ENCODE results near the gene SLC15A2. TPM values are rescaled to one million over a fixed set of nuclear protein-coding genes. Genes with fewer than 3 reads are reported as not detected.

SLC15A2 gene
- total RNA-seq, 4 donors from 2014 or later, result 1.9 to 4.9 (median 4.4) TPM

DNA sequence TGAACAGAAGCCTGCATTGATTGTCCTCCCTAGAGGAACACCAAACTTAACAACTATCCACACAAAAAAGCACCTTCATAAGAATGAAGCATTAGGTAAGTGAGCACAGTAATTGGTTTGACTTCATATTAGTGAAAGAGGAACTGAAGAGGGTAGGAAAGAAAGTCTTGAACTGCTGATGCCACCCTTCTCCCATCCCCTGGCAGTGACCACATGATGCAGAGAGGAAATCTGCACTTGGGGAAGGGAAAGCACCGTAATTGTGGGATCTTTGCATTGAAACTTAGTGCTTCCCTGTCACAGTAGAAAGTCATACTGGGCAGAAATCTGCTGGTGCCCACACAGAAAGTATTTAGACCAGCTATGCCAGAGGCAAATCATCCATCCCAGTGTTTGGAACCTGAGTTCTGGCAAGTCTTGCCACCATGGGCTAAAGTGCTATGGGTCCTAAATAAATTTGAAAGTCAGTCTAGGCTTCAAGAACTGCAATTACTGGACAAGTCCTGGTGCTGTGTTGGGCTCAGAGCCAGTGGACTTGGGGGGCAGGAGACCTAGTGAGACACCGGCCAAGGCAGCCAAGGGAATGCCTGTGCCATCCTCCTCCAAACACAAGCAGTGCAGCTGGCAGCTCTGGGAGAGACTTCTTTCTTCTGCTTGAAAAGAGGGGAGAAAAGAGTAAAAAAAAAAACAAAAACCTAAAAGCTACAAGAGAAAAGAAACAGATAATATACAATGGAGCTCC is 63.6 kb downstream of the SLC15A2 start:
- TF ChIP-seq, protein P1, sequence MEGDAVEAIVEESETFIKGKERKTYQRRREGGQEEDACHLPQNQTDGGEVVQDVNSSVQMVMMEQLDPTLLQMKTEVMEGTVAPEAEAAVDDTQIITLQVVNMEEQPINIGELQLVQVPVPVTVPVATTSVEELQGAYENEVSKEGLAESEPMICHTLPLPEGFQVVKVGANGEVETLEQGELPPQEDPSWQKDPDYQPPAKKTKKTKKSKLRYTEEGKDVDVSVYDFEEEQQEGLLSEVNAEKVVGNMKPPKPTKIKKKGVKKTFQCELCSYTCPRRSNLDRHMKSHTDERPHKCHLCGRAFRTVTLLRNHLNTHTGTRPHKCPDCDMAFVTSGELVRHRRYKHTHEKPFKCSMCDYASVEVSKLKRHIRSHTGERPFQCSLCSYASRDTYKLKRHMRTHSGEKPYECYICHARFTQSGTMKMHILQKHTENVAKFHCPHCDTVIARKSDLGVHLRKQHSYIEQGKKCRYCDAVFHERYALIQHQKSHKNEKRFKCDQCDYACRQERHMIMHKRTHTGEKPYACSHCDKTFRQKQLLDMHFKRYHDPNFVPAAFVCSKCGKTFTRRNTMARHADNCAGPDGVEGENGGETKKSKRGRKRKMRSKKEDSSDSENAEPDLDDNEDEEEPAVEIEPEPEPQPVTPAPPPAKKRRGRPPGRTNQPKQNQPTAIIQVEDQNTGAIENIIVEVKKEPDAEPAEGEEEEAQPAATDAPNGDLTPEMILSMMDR (IDR thresholded peaks at IDR 0.05), result no peak
- TF ChIP-seq POLR2A (IDR thresholded peaks at IDR 0.05), result no peak
- intact Hi-C loops (cut with DNase I), result no loop called here
- no peak for DNase-seq
- Histone ChIP-seq H3K36me3 (no peaks in the 10 kb centered on the region), H3K27ac (peak overlapping the region in 1 of 4 donors; percentile 18), H3K27me3 (no peaks in the 10 kb centered on the region), H3K9me3 (no peaks in the 10 kb centered on the region), H3K4me3 (no peak overlapping the region), H3K4me1 (no peaks in the 10 kb centered on the region)
- 75 to 82% methylated on average over 2 of the region's 2 CpGs for WGBS, 2 donors

DNA sequence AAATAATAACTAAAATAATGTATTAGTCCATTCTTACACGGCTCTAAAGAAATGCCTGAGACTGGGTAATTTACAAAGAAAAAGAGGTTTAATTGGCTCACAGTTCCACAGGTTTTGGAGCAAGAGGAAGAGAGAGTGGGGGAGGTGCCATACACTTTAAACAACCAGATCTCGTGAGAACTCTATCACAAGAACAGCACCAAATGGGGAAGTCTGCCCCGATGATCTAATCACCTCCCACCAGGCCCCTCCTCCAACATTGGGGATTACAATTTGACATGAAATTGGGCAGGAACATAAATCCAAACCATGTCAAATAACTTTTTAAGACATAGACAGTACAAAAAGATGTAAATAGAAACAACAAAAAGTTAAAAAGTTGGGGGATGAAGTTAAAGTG is 64.6 kb downstream of the SLC15A2 start:
- no peaks in the 10 kb centered on the region for H3K27me3 ChIP-seq
- no peaks in the 10 kb centered on the region for H3K9me3 ChIP-seq
- no peak overlapping the region for H3K27ac ChIP-seq
- WGBS, 2 donors, result 55 to 67% methylated on average over 3 of the region's 3 CpGs
- intact Hi-C loops (cut with DNase I), result no loop called here
- no peaks in the 10 kb centered on the region for H3K36me3 ChIP-seq
- no peak for TF ChIP-seq POLR2A (IDR thresholded peaks at IDR 0.05)
- TF ChIP-seq, protein P1 (IDR thresholded peaks at IDR 0.05), result no peak
- no peaks in the 10 kb centered on the region for H3K4me1 ChIP-seq
- H3K4me3 ChIP-seq, result no peak overlapping the region
- DNase-seq, result no peak

DNA sequence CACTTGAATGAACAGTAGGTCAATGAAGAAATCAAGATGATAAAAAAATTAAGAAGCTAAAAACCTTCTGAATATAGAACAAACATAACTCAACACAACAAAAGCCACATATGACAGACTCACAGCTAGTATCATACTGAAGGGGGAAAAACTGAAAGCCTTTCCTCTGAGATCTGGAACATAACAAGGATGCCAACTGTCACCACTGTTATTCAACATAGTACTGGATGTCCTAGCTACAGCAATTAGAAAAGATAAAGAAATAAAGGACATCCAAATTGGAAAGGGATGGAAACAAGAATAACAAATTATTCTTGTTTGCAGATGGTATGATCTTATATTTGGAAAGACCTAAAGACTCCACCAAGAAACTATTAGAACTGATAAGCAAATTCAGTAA is 67.1 kb downstream of the SLC15A2 start:
- H3K4me3 ChIP-seq, result no peak overlapping the region
- H3K27me3 ChIP-seq, result no peaks in the 10 kb centered on the region
- no peak overlapping the region for H3K27ac ChIP-seq
- no peak for DNase-seq
- H3K9me3 ChIP-seq, result no peaks in the 10 kb centered on the region
- TF ChIP-seq, protein P1 (IDR thresholded peaks at IDR 0.05), result no peak
- no peak for TF ChIP-seq POLR2A (IDR thresholded peaks at IDR 0.05)
- H3K4me1 ChIP-seq, result no peaks in the 10 kb centered on the region
- H3K36me3 ChIP-seq, result no peaks in the 10 kb centered on the region
- intact Hi-C loops (cut with DNase I), result no loop called here

DNA sequence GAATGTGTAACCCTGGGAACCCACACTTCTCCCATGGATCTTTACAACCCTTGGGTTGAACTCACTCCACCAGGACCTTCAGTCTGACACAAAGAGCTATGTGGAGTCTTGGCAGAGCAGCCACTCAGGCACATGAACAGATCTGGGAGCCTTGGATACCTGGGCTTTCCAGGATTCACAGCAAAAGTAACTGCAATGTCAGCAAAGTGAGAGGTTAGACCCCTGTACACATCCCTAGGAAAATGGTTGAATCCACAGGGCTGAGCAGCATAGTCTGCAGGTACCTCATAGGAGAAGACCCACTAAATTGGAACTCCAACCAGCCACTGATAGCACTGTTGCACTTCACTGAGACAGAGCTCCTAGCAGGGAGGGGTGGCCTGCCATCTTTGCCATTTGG is 68.2 kb downstream of the SLC15A2 start:
- Histone ChIP-seq H3K9me3 (no peaks in the 10 kb centered on the region), H3K4me3 (no peak overlapping the region), H3K27ac (no peak overlapping the region), H3K36me3 (no peaks in the 10 kb centered on the region), H3K27me3 (no peaks in the 10 kb centered on the region), H3K4me1 (no peaks in the 10 kb centered on the region)
- intact Hi-C loops (cut with DNase I), result no loop called here
- no peak for DNase-seq
- TF ChIP-seq POLR2A (IDR thresholded peaks at IDR 0.05), result no peak
- TF ChIP-seq, protein P1 (IDR thresholded peaks at IDR 0.05), result no peak

DNA sequence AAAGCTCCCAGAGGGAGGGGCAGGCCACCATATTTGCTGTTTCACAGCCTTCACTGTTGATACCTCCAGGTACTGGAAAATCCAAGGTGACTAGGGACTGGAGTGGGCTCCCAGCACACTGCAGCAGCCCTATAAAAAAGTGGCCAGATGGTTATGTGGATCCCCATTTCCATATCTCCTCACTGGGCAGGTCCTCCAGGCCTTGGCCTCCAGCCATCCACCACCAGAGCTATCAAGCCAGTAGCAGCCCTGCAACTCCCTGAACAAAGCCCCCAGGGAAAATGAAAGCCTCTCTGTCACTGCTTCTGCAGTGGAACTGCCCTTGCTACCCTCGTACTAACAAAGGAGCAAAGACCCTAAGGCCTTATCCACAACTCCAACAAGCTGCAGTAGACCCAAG is 69.4 kb downstream of the SLC15A2 start:
- H3K27ac ChIP-seq, result no peak overlapping the region
- DNase-seq, result no peak
- no peaks in the 10 kb centered on the region for H3K36me3 ChIP-seq
- no peak for TF ChIP-seq POLR2A (IDR thresholded peaks at IDR 0.05)
- TF ChIP-seq, protein P1 (IDR thresholded peaks at IDR 0.05), result no peak
- no peak overlapping the region for H3K4me3 ChIP-seq
- H3K9me3 ChIP-seq, result no peaks in the 10 kb centered on the region
- intact Hi-C loops (cut with DNase I), result no loop called here
- no peaks in the 10 kb centered on the region for H3K27me3 ChIP-seq
- 14 to 67% methylated on average over 1 of the region's 1 CpG for WGBS, 2 donors
- H3K4me1 ChIP-seq, result no peaks in the 10 kb centered on the region

Measured in esophagus squamous epithelium (tissue), 5 donors.